ENCODE measurements around the gene PRLR. TPM values are rescaled to one million over a fixed set of nuclear protein-coding genes. Genes with fewer than 3 reads are reported as not detected.
"Not testable (repeated sequence)": the region's sequence is repeated elsewhere in the genome, so short reads cannot be mapped to it uniquely, and the experiment has no call there.

The PRLR gene
- total RNA-seq, 1 donor from 2014 or later: not detected

- DNase-seq (ENCODE audit: low spot score): no peak
- intact Hi-C loops (cut with micrococcal nuclease): no loop called here
- Mint-ChIP-seq H3K9me3 (no peaks in the 10 kb centered on the region), H3K27me3 (ENCODE audit: insufficient read depth) (peaks cover 6% of the 10 kb centered on the region), H3K4me3 (no peak overlapping the region), H3K36me3 (ENCODE audit: low read depth) (no peaks in the 10 kb centered on the region), H3K27ac (no peak overlapping the region), H3K4me1 (ENCODE audit: low read depth) (no peaks in the 10 kb centered on the region)
Measured at GRCh38 chr5:35120715-35121114, 109.6 kb downstream of the PRLR start.

DNA sequence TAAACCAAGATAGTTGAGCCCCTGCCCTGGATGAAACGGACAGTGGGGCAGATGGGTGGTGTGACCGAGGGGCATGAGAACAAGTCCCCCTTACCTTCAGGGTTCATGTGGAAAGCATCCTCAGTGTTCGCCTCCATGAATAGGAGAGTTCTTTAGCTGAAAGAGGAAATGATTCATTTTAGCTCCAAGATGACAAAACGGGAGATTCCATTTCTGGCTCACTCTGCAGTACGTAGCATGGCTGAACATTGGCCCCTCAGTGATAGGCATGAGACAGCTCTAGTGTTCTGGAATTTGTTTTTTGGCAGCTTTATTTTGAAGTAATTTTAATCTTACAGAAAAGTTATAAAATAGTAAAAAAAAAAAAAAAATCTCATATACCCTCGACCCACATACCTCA, 112.3 kb downstream of the PRLR start:
- Mint-ChIP-seq H3K4me1 (ENCODE audit: low read depth) (no peaks in the 10 kb centered on the region), H3K27me3 (ENCODE audit: insufficient read depth) (peaks cover 6% of the 10 kb centered on the region), H3K27ac (no peak overlapping the region), H3K4me3 (no peak overlapping the region), H3K36me3 (ENCODE audit: low read depth) (no peaks in the 10 kb centered on the region), H3K9me3 (no peaks in the 10 kb centered on the region)
- DNase-seq (ENCODE audit: low spot score): no peak
- intact Hi-C loops (cut with micrococcal nuclease): no loop called here

DNA sequence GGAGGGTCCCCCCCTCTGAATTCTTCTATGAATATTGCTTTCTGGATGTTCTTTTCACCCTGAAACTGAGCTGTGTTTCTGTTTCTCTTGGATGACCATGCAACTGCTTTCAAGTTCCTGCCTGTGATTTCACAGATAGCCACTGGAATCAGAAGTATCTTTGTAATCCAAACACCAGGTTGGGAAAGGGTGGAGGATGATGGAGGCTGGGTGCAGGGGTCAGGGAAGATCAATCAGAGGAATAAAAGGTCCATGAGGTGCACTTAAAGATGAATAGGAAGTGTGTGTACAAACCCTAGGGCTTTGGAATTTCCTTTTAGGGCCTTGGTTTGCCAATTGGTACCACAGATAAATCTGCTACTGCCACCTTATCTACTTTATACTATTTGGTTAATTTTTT, 114.4 kb downstream of the PRLR start:
- no peak for DNase-seq (ENCODE audit: low spot score)
- no peak overlapping the region for H3K4me3 Mint-ChIP-seq
- peaks cover 5% of the 10 kb centered on the region for H3K27me3 Mint-ChIP-seq (ENCODE audit: insufficient read depth)
- H3K27ac Mint-ChIP-seq: no peak overlapping the region
- intact Hi-C loops (cut with micrococcal nuclease): no loop called here
- no peaks in the 10 kb centered on the region for H3K9me3 Mint-ChIP-seq
- no peaks in the 10 kb centered on the region for H3K36me3 Mint-ChIP-seq (ENCODE audit: low read depth)
- H3K4me1 Mint-ChIP-seq (ENCODE audit: low read depth): no peaks in the 10 kb centered on the region

- no peaks in the 10 kb centered on the region for H3K9me3 Mint-ChIP-seq
- intact Hi-C loops (cut with micrococcal nuclease): no loop called here
Measured at GRCh38 chr5:35114698-35115097, 115.6 kb downstream of the PRLR start.

DNA sequence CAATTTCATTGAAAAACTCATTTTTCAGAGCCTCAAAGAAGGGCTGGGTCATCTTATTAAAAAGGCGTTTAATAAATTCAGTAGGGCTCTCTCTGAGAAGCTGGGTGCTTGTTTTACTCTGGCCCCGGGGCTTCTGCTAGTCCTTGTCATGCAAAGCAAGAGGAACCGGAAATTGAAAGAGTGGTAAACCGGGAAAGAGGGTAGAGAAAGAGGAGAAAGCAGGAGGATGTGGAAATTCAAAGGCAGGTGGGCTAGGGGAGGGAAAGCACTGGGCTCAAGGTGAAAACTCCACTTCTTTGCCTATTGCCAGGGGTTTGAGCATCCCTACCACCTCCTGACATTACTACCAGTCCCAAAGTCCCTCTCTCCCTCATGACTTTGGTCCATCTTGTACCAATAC, 118.0 kb downstream of the PRLR start:
- no peaks in the 10 kb centered on the region for H3K36me3 Mint-ChIP-seq (ENCODE audit: low read depth)
- intact Hi-C loops (cut with micrococcal nuclease): no loop called here
- H3K9me3 Mint-ChIP-seq: no peaks in the 10 kb centered on the region
- no peak for DNase-seq (ENCODE audit: low spot score)
- no peak overlapping the region for H3K27ac Mint-ChIP-seq
- peaks cover 14% of the 10 kb centered on the region for H3K27me3 Mint-ChIP-seq (ENCODE audit: insufficient read depth)
- no peaks in the 10 kb centered on the region for H3K4me1 Mint-ChIP-seq (ENCODE audit: low read depth)
- H3K4me3 Mint-ChIP-seq: no peak overlapping the region

More at GRCh38 chr5:35114698-35115097, 115.6 kb downstream of the PRLR start:
- Mint-ChIP-seq H3K4me3 (no peak overlapping the region), H3K27ac (no peak overlapping the region), H3K27me3 (ENCODE audit: insufficient read depth) (peaks cover 5% of the 10 kb centered on the region), H3K36me3 (ENCODE audit: low read depth) (no peaks in the 10 kb centered on the region), H3K4me1 (ENCODE audit: low read depth) (no peaks in the 10 kb centered on the region)
- DNase-seq (ENCODE audit: low spot score): no peak

GRCh38 chr5:35104550-35104949, 125.7 kb downstream of the PRLR start:
- H3K9me3 Mint-ChIP-seq; H3K4me3 Mint-ChIP-seq; H3K4me1 Mint-ChIP-seq (ENCODE audit: low read depth); H3K27ac Mint-ChIP-seq; H3K36me3 Mint-ChIP-seq (ENCODE audit: low read depth); DNase-seq (ENCODE audit: low spot score); intact Hi-C loops (cut with micrococcal nuclease): not testable (repeated sequence)
- peaks cover 10% of the 10 kb centered on the region for H3K27me3 Mint-ChIP-seq (ENCODE audit: insufficient read depth)

GRCh38 chr5:35103637-35104299, 126.5 kb downstream of the PRLR start:
- H3K36me3 Mint-ChIP-seq (ENCODE audit: low read depth): no peaks in the 10 kb centered on the region
- H3K27ac Mint-ChIP-seq: no peak overlapping the region
- no peak overlapping the region for H3K4me3 Mint-ChIP-seq
- H3K9me3 Mint-ChIP-seq: no peaks in the 10 kb centered on the region
- no peaks in the 10 kb centered on the region for H3K4me1 Mint-ChIP-seq (ENCODE audit: low read depth)
- H3K27me3 Mint-ChIP-seq (ENCODE audit: insufficient read depth): peaks cover 10% of the 10 kb centered on the region
- intact Hi-C loops (cut with micrococcal nuclease): no loop called here
- DNase-seq (ENCODE audit: low spot score): no peak

DNA sequence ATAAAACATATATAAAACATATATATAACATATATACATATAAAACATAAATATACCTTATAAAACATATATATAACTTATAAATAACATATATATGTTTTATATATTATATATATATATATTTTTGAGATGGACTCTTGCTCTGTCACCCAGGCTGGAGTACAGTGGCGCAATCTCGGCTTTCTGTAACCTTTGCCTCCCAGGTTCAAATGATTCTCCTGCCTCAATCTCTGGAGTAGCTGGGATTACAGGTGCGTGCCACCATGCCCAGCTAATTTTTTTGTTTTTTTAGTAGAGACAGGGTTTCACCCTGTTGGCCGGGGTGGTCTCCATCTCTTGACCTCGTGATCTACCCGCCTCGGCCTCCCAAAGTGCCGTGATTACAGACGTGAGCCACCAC, 128.6 kb downstream of the PRLR start:
- DNase-seq (ENCODE audit: low spot score); H3K4me3 Mint-ChIP-seq: not testable (repeated sequence)

DNA sequence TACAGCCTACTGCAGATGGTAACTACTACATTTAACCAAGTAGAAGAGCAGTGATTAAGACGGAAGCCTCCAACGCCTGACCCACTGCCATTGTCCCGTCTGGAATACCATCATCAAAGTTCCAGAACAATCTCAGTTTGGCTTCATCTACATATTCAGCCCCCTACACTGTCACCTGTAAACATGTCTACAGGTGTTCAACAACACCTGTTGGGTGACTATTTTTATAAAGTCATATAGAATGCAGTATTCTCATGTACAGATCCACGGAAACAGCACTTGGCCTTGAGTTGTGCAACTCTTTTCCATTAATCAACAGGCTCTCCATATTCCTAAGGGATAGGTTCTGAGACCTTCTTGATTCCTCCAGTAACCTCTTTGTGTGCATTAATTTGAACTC, 129.3 kb downstream of the PRLR start:
- Mint-ChIP-seq H3K9me3 (no peaks in the 10 kb centered on the region), H3K36me3 (ENCODE audit: low read depth) (no peaks in the 10 kb centered on the region)
- DNase-seq (ENCODE audit: low spot score): no peak

More for the DNA sequence above, 128.6 kb downstream of the PRLR start:
- H3K27me3 Mint-ChIP-seq (ENCODE audit: insufficient read depth); H3K27ac Mint-ChIP-seq; H3K4me1 Mint-ChIP-seq (ENCODE audit: low read depth); H3K36me3 Mint-ChIP-seq (ENCODE audit: low read depth); H3K9me3 Mint-ChIP-seq; intact Hi-C loops (cut with micrococcal nuclease): not testable (repeated sequence)

DNA sequence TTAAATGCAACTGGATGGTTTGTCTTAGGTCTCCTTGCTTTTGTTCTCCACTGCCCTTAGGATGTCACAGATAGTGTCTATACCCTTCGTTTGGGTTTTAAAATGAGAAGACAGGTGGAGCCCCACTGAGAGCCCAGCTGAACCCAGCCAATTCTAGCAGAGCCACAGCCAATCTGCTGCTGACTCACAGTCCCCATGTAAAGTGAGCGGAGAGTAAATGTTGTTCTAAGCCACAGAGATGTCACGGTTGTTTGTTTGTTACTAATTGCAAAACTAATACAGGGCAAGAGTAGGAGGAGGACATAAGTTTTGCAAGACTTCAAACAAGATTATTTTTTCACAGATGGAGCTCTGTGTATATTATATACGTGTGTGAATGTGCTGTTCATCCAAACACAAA, 132.1 kb downstream of the PRLR start:
- Mint-ChIP-seq H3K36me3 (ENCODE audit: low read depth) (no peaks in the 10 kb centered on the region), H3K27me3 (ENCODE audit: insufficient read depth) (peaks cover 5% of the 10 kb centered on the region), H3K9me3 (no peaks in the 10 kb centered on the region), H3K4me3 (no peak overlapping the region), H3K27ac (no peak overlapping the region), H3K4me1 (ENCODE audit: low read depth) (no peaks in the 10 kb centered on the region)
- intact Hi-C loops (cut with micrococcal nuclease): no loop called here
- no peak for DNase-seq (ENCODE audit: low spot score)

More for the DNA sequence above, 129.3 kb downstream of the PRLR start:
- Mint-ChIP-seq H3K4me3 (no peak overlapping the region), H3K27me3 (ENCODE audit: insufficient read depth) (peaks cover 5% of the 10 kb centered on the region), H3K4me1 (ENCODE audit: low read depth) (no peaks in the 10 kb centered on the region), H3K27ac (no peak overlapping the region)
- intact Hi-C loops (cut with micrococcal nuclease): no loop called here

GRCh38 chr5:35096932-35097331, 133.4 kb downstream of the PRLR start:
- Mint-ChIP-seq H3K9me3 (no peaks in the 10 kb centered on the region), H3K4me1 (ENCODE audit: low read depth) (no peaks in the 10 kb centered on the region), H3K27me3 (ENCODE audit: insufficient read depth) (peaks cover 6% of the 10 kb centered on the region), H3K27ac (no peak overlapping the region), H3K4me3 (no peak overlapping the region), H3K36me3 (ENCODE audit: low read depth) (no peaks in the 10 kb centered on the region)
- no peak for DNase-seq (ENCODE audit: low spot score)
- intact Hi-C loops (cut with micrococcal nuclease): no loop called here

GRCh38 chr5:35096216-35096615, 134.1 kb downstream of the PRLR start:
- H3K9me3 Mint-ChIP-seq: no peaks in the 10 kb centered on the region
- no peak overlapping the region for H3K4me3 Mint-ChIP-seq
- H3K27ac Mint-ChIP-seq: no peak overlapping the region
- no peaks in the 10 kb centered on the region for H3K4me1 Mint-ChIP-seq (ENCODE audit: low read depth)
- no peak for DNase-seq (ENCODE audit: low spot score)
- intact Hi-C loops (cut with micrococcal nuclease): no loop called here
- H3K36me3 Mint-ChIP-seq (ENCODE audit: low read depth): no peaks in the 10 kb centered on the region
- peaks cover 6% of the 10 kb centered on the region for H3K27me3 Mint-ChIP-seq (ENCODE audit: insufficient read depth)

DNA sequence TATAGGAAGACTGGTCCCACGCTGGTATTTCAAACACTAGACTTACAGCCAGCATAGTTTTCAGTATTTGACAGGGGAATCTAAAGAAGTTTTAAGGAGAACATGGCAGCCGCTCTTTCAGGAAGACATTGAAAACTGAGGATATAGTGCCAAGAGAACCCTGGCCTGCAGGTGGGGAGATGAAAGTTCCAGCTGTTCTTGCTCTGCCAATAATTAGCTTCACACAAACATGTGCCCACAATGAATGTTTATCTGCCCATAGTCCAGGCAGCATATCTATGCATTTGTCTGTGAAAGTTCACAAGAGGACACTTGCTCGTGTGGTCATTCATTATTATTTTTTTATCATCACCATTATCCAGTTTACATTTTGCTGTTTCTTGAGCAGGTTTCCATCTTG, 134.9 kb downstream of the PRLR start:
- DNase-seq (ENCODE audit: low spot score): no peak
- peaks cover 6% of the 10 kb centered on the region for H3K27me3 Mint-ChIP-seq (ENCODE audit: insufficient read depth)
- H3K27ac Mint-ChIP-seq: no peak overlapping the region
- no peak overlapping the region for H3K4me3 Mint-ChIP-seq
- H3K9me3 Mint-ChIP-seq: no peaks in the 10 kb centered on the region
- intact Hi-C loops (cut with micrococcal nuclease): no loop called here
- H3K4me1 Mint-ChIP-seq (ENCODE audit: low read depth): no peaks in the 10 kb centered on the region
- no peaks in the 10 kb centered on the region for H3K36me3 Mint-ChIP-seq (ENCODE audit: low read depth)

GRCh38 chr5:35094948-35095347, 135.3 kb downstream of the PRLR start:
- Mint-ChIP-seq H3K4me1 (ENCODE audit: low read depth) (no peaks in the 10 kb centered on the region), H3K36me3 (ENCODE audit: low read depth) (no peaks in the 10 kb centered on the region), H3K27me3 (ENCODE audit: insufficient read depth) (peaks cover 6% of the 10 kb centered on the region), H3K27ac (no peak overlapping the region), H3K9me3 (no peaks in the 10 kb centered on the region), H3K4me3 (no peak overlapping the region)
- intact Hi-C loops (cut with micrococcal nuclease): loop anchor here (5.0 kb wide), 1 partner anchor 342 kb away; no protein-coding TSS in a partner anchor
- no peak for DNase-seq (ENCODE audit: low spot score)
